ENCODE measurements around the gene CHI3L1. TPM values are rescaled to one million over a fixed set of nuclear protein-coding genes. Genes with fewer than 3 reads are reported as not detected.

Gene CHI3L1
- total RNA-seq, 1 donor from 2014 or later: not detected

DNA sequence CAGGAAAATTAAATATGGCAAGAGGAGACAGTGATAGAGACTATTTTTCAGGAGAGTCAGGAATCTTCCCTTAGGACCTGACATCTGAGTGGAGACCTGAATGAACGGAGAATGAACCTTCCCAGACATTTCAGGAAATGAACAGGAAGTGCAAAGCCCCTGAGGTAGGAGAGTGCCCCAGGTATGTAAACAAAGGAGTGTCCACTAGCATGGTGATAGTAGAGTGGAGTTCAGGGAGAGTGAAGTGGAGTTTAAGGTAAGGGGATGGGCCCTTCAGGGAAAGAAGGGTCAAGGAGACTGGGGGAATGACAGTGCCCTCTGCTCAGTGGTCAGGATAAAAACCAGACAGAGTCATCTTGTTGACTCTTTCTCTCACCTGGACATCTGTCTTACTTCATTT, 30.2 kb downstream of the CHI3L1 start:
- Mint-ChIP-seq H3K27ac (ENCODE audit: unreplicated experiment) (no peak overlapping the region), H3K27me3 (ENCODE audit: unreplicated experiment) (peaks cover 38% of the 10 kb centered on the region), H3K4me1 (ENCODE audit: unreplicated experiment) (peaks cover 29% of the 10 kb centered on the region), H3K9me3 (ENCODE audit: unreplicated experiment) (peaks cover 18% of the 10 kb centered on the region), H3K4me3 (ENCODE audit: unreplicated experiment) (no peak overlapping the region), H3K36me3 (ENCODE audit: unreplicated experiment) (no peaks in the 10 kb centered on the region)
- TF ChIP-seq, protein P1, sequence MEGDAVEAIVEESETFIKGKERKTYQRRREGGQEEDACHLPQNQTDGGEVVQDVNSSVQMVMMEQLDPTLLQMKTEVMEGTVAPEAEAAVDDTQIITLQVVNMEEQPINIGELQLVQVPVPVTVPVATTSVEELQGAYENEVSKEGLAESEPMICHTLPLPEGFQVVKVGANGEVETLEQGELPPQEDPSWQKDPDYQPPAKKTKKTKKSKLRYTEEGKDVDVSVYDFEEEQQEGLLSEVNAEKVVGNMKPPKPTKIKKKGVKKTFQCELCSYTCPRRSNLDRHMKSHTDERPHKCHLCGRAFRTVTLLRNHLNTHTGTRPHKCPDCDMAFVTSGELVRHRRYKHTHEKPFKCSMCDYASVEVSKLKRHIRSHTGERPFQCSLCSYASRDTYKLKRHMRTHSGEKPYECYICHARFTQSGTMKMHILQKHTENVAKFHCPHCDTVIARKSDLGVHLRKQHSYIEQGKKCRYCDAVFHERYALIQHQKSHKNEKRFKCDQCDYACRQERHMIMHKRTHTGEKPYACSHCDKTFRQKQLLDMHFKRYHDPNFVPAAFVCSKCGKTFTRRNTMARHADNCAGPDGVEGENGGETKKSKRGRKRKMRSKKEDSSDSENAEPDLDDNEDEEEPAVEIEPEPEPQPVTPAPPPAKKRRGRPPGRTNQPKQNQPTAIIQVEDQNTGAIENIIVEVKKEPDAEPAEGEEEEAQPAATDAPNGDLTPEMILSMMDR (IDR thresholded peaks at IDR 0.05): no peak
- no peak for DNase-seq (ENCODE audit: extremely low spot score, unreplicated experiment)

DNA sequence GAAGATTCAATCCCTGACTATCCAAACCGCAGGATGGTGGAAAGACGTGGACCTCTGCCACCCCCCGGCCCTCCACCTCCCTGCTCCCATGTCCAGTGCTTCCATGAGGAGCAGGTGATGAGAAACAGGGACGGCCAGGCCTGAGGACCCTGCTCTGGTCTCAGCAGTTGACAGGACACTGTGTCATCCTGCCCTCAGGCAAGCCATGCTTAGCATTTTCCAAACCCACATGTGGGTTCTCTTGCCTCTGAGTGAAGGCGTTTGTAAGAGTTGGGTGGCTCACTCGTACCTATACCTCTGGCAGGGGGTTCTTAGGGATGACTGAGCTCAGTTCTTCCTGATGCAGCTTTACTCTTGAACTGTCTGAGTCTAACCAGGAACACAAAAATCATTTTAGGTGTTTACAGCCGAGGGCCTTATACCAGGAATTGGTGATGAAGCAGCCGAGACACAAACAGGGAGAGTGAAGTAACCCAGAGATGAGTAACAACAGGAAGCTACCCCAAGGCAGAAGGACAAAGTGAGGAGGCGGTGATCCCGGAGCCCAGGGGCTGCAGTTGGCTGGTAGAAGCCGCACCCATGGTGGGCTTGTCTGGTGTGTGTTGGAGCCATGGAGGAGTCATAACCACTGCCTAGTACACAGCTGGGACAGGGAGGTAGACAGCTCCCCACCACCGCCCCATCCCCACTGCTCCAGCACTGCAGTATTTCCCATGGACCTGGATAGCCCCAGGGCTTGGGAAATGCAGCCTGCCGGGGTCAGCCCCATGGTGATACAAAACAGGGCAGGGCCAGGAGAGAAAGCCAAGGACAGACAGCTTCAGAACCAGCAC, 32.3 kb downstream of the CHI3L1 start:
- peaks cover 15% of the 10 kb centered on the region for H3K9me3 Mint-ChIP-seq (ENCODE audit: unreplicated experiment)

DNA sequence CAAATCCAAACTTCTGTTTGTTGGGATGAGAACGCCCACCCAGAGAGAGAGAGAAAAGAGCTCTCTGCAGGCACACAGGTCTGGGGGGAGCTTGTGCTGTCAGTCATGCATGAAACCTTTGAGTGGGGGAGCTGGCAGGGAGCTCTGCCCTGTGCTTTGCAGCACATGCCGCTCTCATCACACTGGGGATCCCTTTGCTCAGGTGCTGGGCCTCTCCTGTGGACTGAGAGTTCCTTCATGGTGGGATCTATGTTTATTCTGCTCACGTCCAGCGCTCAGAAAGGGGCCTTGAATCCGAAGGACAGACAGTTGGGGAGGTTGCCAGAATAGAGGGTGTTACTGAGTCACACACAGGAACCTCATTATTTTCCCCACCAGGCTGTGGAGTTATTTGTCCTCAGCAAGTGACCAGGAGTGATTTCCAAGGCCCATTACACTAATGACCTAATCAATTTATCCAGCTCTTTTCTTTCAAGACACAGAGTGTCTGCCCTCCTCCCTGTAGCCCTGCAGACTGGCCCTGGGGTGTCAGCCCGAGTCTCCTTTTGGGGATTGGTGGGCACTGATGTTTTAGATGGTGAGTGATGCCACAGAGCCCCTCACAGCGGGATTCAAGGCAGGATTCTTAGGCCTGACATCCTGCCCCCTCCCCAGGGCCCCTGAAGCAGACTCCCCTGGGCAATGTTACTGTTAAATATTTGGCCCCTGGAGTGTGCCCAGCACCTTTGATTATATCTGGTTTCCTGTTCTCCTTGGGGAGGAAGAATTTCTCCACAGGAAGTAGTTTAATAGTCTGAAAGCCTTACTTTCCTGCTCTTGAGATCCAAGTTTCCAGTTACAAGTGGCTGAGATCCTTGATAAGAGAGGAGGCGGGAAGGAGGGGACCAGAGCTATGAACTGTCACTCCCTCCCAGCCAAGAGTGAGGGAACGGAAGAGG, 33.2 kb downstream of the CHI3L1 start:
- peaks cover 29% of the 10 kb centered on the region for H3K4me1 Mint-ChIP-seq (ENCODE audit: unreplicated experiment)
- DNase-seq (ENCODE audit: extremely low spot score, unreplicated experiment): no peak
- H3K27me3 Mint-ChIP-seq (ENCODE audit: unreplicated experiment): peaks cover 28% of the 10 kb centered on the region
- H3K36me3 Mint-ChIP-seq (ENCODE audit: unreplicated experiment): no peaks in the 10 kb centered on the region
- H3K27ac Mint-ChIP-seq (ENCODE audit: unreplicated experiment): peak overlapping the region; percentile 14
- H3K9me3 Mint-ChIP-seq (ENCODE audit: unreplicated experiment): peaks cover 6% of the 10 kb centered on the region
- no peak overlapping the region for H3K4me3 Mint-ChIP-seq (ENCODE audit: unreplicated experiment)
- TF ChIP-seq, protein P1 (IDR thresholded peaks at IDR 0.05): no peak

More for the DNA sequence above, 32.3 kb downstream of the CHI3L1 start:
- Mint-ChIP-seq H3K36me3 (ENCODE audit: unreplicated experiment) (no peaks in the 10 kb centered on the region), H3K27me3 (ENCODE audit: unreplicated experiment) (peaks cover 32% of the 10 kb centered on the region), H3K27ac (ENCODE audit: unreplicated experiment) (no peak overlapping the region), H3K4me3 (ENCODE audit: unreplicated experiment) (no peak overlapping the region), H3K4me1 (ENCODE audit: unreplicated experiment) (peaks cover 29% of the 10 kb centered on the region)
- TF ChIP-seq, protein P1 (IDR thresholded peaks at IDR 0.05): no peak
- no peak for DNase-seq (ENCODE audit: extremely low spot score, unreplicated experiment)

DNA sequence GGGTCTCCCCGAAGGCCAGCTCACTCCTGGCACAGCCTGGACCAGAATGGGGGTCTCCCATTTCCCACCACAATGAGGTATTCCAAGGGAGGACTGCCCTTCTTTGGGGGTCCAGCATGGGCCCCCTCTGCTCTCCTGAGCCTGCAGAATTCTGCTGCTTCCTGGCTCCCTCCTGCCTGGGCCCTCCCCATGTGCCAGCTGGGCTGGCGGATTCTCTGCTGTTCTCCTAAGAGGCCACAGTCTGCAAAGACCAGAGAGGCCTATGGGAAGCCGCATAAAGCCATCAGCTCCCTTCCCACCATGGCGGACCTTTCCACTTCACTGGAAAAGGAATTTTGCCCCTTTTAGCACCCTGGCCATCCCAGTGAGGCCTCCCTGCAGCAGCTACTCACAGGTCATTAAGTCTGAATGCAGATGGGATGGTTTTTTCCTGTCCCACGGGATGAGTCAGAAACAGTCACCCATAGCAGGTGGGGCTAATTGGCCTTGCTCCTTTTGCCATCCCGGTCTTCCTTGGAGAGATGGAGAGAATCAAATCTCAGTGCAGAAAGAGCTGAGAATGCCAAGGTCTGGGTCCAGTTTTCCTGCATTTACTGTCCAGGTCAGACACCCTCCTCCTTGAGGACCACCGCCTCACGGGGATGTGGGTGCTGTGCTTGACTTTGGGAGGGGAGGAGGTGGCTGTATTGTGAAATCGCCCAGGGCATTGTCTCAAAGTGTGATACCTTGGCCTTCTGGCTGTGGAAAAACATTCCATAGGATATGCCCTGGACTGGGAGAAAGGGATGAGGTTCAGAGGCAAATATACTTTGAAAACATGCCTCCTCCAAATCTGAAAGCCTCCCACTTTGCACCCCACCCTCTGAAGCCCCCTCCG, 34.1 kb downstream of the CHI3L1 start:
- no peak for DNase-seq (ENCODE audit: extremely low spot score, unreplicated experiment)
- TF ChIP-seq, protein P1 (IDR thresholded peaks at IDR 0.05): no peak
- no peak overlapping the region for H3K27ac Mint-ChIP-seq (ENCODE audit: unreplicated experiment)
- H3K4me1 Mint-ChIP-seq (ENCODE audit: unreplicated experiment): peaks cover 29% of the 10 kb centered on the region
- no peak overlapping the region for H3K4me3 Mint-ChIP-seq (ENCODE audit: unreplicated experiment)
- H3K9me3 Mint-ChIP-seq (ENCODE audit: unreplicated experiment): no peaks in the 10 kb centered on the region
- H3K27me3 Mint-ChIP-seq (ENCODE audit: unreplicated experiment): peaks cover 19% of the 10 kb centered on the region
- H3K36me3 Mint-ChIP-seq (ENCODE audit: unreplicated experiment): no peaks in the 10 kb centered on the region
